Psoas muscle (tissue), 8 donors: Measurements from ENCODE around the gene ZBTB18. TPM values are rescaled to one million over a fixed set of nuclear protein-coding genes. Genes with fewer than 3 reads are reported as not detected.

ENCODE experiments used
- ATAC-seq, 4 donors: fragments of 200-7000 bp; cut with Tn5 transposase; one replicate each; pipeline ENCODE4 v1.9.1; 2020; ENCODE audit warnings: moderate library complexity in 3 of 4, mild to moderate bottlenecking in 2 of 4
- DNase-seq, 2 donors: peaks; one replicate each; pipeline ENCODE4 v3.0.0-alpha.2; 2020
- H3K27ac ChIP-seq: fragments of 200-600 bp; one replicate; pipeline ENCODE4 v1.8.0; 2022
- H3K27me3 ChIP-seq, 3 donors: fragments of 200-600 bp in 1 of 3; one replicate each; pipeline versions ENCODE4 v1.6.1 to v1.8.0; 2013 to 2022; ENCODE audit warnings: low read length in 2 of 3, mild to moderate bottlenecking in 2 of 3, moderate library complexity in 1 of 3; ENCODE audit not compliant: insufficient read depth in 3 of 3
- H3K36me3 ChIP-seq, 2 donors: fragments of 200-600 bp in 1 of 2; one replicate each; pipeline versions ENCODE4 v1.6.1 to v1.8.0; 2013 to 2022; ENCODE audit warnings: low read depth in 1 of 2, mild to moderate bottlenecking in 1 of 2, moderate library complexity in 1 of 2; ENCODE audit not compliant: insufficient read depth in 1 of 2
- H3K4me1 ChIP-seq: fragments of 200-600 bp; one replicate; pipeline ENCODE4 v1.8.0; 2022
- H3K4me3 ChIP-seq: fragments of 200-600 bp; one replicate; pipeline ENCODE4 v1.8.0; 2022; ENCODE audit warnings: mild to moderate bottlenecking
- H3K9me3 ChIP-seq: fragments of 200-600 bp; one replicate; pipeline ENCODE4 v1.8.0; 2022
- CTCF ChIP-seq: fragments of 200-600 bp; IDR thresholded peaks from one replicate; pipeline ENCODE4 v1.8.0; 2022; ENCODE audit warnings: antibody characterized with exemption
- WGBS, 3 donors: extraction: QIAGEN DNeasy Blood & Tissue Kit; methylation state at CpG; one replicate each; pipeline versions ENCODE4 v1.1.6 to v1.1.7; 2013; 5-methylcytosine and 5-hydroxymethylcytosine counted together
- intact Hi-C, 2 donors: fragments of 100-400 bp; cut with DNase I; formaldehyde crosslinking; loops; one replicate each; pipeline versions ENCODE4 v1.11.0 to v1.14.2; 2022
- polyA plus RNA-seq, 3 donors: library from polyadenylated mRNA; stranded (reverse); fragments of 200-250 nt; gene quantifications; one replicate each; pipeline ENCODE4 v1.2.3, GENCODE V29; 2013
- total RNA-seq, 4 donors: library from RNA; stranded (reverse); fragmentation: NEBNext Ultra II Directional in 2 of 4; extraction: Animal tissue kit (Norgen Biotek cat#: 25700) in 2 of 4; gene quantifications; one replicate each; pipeline versions ENCODE4 v1.2.1 to v1.2.4, GENCODE V29; 2021 to 2023
- donor health status: healthy with polysubstance abuse.
- donor health status: DM: no; HTN: no; CAD: no; lungs with moderate emphysema.
- donor health status: Bipolar disorder and iron deficiency.
- donor health status: healthy.
- donor health status: DM: yes; HTN: yes; CAD: no.
- donor health status: DM: no; HTN: no; CAD: no.
- donor health status: DM: no; HTN: no; CAD: no.
- donor health status: DM: yes; HTN: yes; CAD: no.

The ZBTB18 gene
- total and polyA plus RNA-seq, 7 donors: 18.8 to 85.0 (median 53.8) TPM

- Histone ChIP-seq H3K4me1 (peaks cover 28% of the 10 kb centered on the region), H3K36me3 (peaks cover 4 to 22% of the 10 kb centered on the region in 2 donors), H3K4me3 (no peak overlapping the region), H3K27me3 (no peaks in the 10 kb centered on the region), H3K27ac (no peak overlapping the region), H3K9me3 (no peaks in the 10 kb centered on the region)
- TF ChIP-seq CTCF: no peak
- intact Hi-C loops: loop anchor here (5.0 to 10.0 kb wide), 3 partner anchors 100 to 152 kb away; no protein-coding TSS in a partner anchor
- DNase-seq (no peak), ATAC-seq (no peak)
- WGBS, 3 donors: 96 to 97% (median 97%) methylated on average over 27 of the region's 27 CpGs
Observed at GRCh38 chr1:244054924-244055263, 3.8 kb downstream of the ZBTB18 start.

GRCh38 chr1:244056577-244056976 is 5.5 kb downstream of the ZBTB18 start:
- intact Hi-C loops: loop anchor here in 1 of 2 donors (10.0 kb wide), 1 partner anchor 98 kb away; no protein-coding TSS in a partner anchor
- H3K9me3 ChIP-seq: no peaks in the 10 kb centered on the region
- H3K4me3 ChIP-seq: no peak overlapping the region
- WGBS, 3 donors: 56 to 63% (median 61%) methylated on average over 6 of the region's 6 CpGs
- ATAC-seq (no peak), DNase-seq (no peak)
- peaks cover 4 to 22% of the 10 kb centered on the region in 2 donors for H3K36me3 ChIP-seq
- TF ChIP-seq CTCF: no peak
- H3K27ac ChIP-seq: no peak overlapping the region
- no peaks in the 10 kb centered on the region for H3K27me3 ChIP-seq
- peaks cover 21% of the 10 kb centered on the region for H3K4me1 ChIP-seq

DNA sequence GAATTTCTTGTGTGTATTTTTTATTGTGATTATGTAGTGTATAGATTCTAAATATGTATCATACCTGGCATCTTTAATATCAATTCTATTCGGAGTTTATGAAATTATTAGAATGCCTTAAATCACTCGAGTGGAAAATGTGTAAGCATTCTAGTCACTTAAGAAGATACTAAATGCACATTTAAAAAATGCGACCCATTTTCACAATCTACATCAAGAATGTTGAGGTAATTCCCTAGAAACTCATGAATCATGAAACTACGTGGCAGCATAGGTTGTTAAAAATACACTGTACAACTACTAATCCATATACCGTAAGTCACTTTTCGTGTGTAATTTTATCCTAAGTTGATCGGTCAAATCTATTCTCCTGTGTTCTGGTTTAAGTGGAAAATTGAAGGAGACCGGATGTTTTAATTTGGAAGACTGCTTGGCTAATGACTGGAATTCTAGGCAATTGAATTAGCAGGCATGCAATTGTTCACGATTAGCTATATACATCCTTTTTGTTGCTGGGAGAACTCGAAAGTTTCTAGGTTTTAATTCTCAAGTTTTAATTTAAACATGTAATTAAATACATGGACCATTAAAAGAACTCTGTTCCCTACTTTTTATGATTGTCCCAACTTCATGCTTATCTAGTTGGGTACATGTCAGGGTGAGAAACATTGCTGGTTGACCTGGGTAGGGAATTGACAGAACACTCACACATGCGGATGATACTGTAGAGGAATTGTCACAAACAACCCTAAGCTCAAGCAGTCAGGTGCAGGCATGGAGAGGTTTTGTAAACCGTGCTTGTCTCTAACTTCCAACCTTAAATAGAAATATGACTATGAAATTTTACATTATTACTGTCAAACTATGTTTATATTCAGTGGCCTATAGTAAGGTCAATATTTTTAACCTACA is 6.6 kb downstream of the ZBTB18 start:
- peaks cover 4 to 22% of the 10 kb centered on the region in 2 donors for H3K36me3 ChIP-seq
- ATAC-seq (no peak), DNase-seq (no peak)
- H3K4me1 ChIP-seq: peaks cover 9% of the 10 kb centered on the region
- no peak overlapping the region for H3K27ac ChIP-seq
- intact Hi-C loops: loop anchor here in 1 of 2 donors (10.0 kb wide), 1 partner anchor 97 kb away; no protein-coding TSS in a partner anchor
- no peaks in the 10 kb centered on the region for H3K9me3 ChIP-seq
- H3K27me3 ChIP-seq: no peaks in the 10 kb centered on the region
- TF ChIP-seq CTCF: no peak
- H3K4me3 ChIP-seq: no peak overlapping the region
- WGBS, 3 donors: 68 to 76% (median 74%) methylated on average over 12 of the region's 12 CpGs

- H3K9me3 ChIP-seq: no peaks in the 10 kb centered on the region
- no peak overlapping the region for H3K4me3 ChIP-seq
- H3K27me3 ChIP-seq: no peaks in the 10 kb centered on the region
- intact Hi-C loops: no loop called here
- ATAC-seq (no peak), DNase-seq (no peak)
- H3K36me3 ChIP-seq: peaks cover 4 to 8% of the 10 kb centered on the region in 2 donors
- H3K4me1 ChIP-seq: no peaks in the 10 kb centered on the region
- H3K27ac ChIP-seq: no peak overlapping the region
- no peak for TF ChIP-seq CTCF
- 80 to 93% (median 93%) methylated on average over 1 of the region's 1 CpG for WGBS, 3 donors
Observed at GRCh38 chr1:244060117-244060516, 9.0 kb downstream of the ZBTB18 start.
